ENCODE measurements around the gene SPOCK1. TPM values are rescaled to one million over a fixed set of nuclear protein-coding genes. Genes with fewer than 3 reads are reported as not detected.

The SPOCK1 gene
- total and polyA plus RNA-seq, 2 experiments from 2014 or later = 8.2 to 10.5 TPM

DNA sequence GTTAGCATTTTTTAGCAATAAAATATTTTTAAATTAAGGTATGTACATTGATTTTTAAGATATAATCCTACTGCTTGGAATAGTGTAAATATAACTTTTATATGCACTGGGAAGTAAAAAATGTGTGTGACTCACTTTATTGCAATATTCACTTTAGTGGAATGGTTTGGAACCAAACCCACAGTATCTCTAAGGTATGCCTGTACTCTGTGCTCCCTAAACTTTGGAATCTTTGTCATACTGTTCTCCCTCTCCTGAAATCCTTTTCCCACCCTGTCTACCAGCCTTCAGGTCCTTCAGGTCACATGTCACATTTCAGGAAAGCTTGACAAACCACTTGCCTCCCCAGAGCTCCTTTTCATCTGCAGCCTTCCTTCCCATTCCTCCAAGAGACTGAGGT lies 308.7 kb downstream of the SPOCK1 start:
- Histone ChIP-seq H4K20me1 (replicated peaks; ENCODE audit: insufficient read depth) (no peaks in the 10 kb centered on the region), H3K27me3 (ENCODE audit: insufficient read depth) (no peaks in the 10 kb centered on the region), H3K36me3 (ENCODE audit: insufficient read depth) (no peaks in the 10 kb centered on the region), H3K4me3 (no peak overlapping the region), H2AFZ (no peak overlapping the region), H3K27ac (ENCODE audit: low read depth) (no peak overlapping the region), H3K9me2 (ENCODE audit: insufficient read depth) (peaks cover 7% of the 10 kb centered on the region), H3F3A (replicated peaks; ENCODE audit: low read depth) (no peaks in the 10 kb centered on the region), H3K79me2 (replicated peaks; ENCODE audit: insufficient read depth) (no peaks in the 10 kb centered on the region), H3K4me2 (no peak overlapping the region), H3K4me1 (ENCODE audit: insufficient read depth) (no peaks in the 10 kb centered on the region)
- Mint-ChIP-seq H3K4me1 (no peaks in the 10 kb centered on the region; the same call in 2 of the 3 replicates), H3K36me3 (ENCODE audit: low read depth) (no peaks in the 10 kb centered on the region), H3K4me3 (no peak overlapping the region), H3K27me3 (ENCODE audit: insufficient read depth, low read depth, poor library complexity) (no peaks in the 10 kb centered on the region), H3K27ac (no peak overlapping the region), H3K9me3 (no peaks in the 10 kb centered on the region)
- TF ChIP-seq JUNB (IDR thresholded peaks at IDR 0.05; ENCODE audit: unreplicated experiment) (no peak), STAT1 (IDR thresholded peaks at IDR 0.05; ENCODE audit: unreplicated experiment) (no peak), POLR2AphosphoS5 (IDR thresholded peaks at IDR 0.05; ENCODE audit: low read depth) (no peak), ZNF331 (CRISPR knock-in tag; IDR thresholded peaks at IDR 0.05; ENCODE audit: low read depth) (no peak), CREB1 (CRISPR knock-in tag; IDR thresholded peaks at IDR 0.05; ENCODE audit: low read depth) (no peak), ZNF114 (CRISPR knock-in tag; IDR thresholded peaks at IDR 0.05) (no peak), EZH2 (IDR thresholded peaks at IDR 0.05; ENCODE audit: low read depth, unreplicated experiment) (no peak)
- TF ChIP-seq, protein P1, sequence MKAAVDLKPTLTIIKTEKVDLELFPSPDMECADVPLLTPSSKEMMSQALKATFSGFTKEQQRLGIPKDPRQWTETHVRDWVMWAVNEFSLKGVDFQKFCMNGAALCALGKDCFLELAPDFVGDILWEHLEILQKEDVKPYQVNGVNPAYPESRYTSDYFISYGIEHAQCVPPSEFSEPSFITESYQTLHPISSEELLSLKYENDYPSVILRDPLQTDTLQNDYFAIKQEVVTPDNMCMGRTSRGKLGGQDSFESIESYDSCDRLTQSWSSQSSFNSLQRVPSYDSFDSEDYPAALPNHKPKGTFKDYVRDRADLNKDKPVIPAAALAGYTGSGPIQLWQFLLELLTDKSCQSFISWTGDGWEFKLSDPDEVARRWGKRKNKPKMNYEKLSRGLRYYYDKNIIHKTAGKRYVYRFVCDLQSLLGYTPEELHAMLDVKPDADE (IDR thresholded peaks at IDR 0.05) = no peak
- TF ChIP-seq, protein P2, sequence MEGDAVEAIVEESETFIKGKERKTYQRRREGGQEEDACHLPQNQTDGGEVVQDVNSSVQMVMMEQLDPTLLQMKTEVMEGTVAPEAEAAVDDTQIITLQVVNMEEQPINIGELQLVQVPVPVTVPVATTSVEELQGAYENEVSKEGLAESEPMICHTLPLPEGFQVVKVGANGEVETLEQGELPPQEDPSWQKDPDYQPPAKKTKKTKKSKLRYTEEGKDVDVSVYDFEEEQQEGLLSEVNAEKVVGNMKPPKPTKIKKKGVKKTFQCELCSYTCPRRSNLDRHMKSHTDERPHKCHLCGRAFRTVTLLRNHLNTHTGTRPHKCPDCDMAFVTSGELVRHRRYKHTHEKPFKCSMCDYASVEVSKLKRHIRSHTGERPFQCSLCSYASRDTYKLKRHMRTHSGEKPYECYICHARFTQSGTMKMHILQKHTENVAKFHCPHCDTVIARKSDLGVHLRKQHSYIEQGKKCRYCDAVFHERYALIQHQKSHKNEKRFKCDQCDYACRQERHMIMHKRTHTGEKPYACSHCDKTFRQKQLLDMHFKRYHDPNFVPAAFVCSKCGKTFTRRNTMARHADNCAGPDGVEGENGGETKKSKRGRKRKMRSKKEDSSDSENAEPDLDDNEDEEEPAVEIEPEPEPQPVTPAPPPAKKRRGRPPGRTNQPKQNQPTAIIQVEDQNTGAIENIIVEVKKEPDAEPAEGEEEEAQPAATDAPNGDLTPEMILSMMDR (conservative IDR thresholded peaks at IDR 0.05; ENCODE audit: low read depth in 2 of 2) = no peak
- TF ChIP-seq, protein P3, sequence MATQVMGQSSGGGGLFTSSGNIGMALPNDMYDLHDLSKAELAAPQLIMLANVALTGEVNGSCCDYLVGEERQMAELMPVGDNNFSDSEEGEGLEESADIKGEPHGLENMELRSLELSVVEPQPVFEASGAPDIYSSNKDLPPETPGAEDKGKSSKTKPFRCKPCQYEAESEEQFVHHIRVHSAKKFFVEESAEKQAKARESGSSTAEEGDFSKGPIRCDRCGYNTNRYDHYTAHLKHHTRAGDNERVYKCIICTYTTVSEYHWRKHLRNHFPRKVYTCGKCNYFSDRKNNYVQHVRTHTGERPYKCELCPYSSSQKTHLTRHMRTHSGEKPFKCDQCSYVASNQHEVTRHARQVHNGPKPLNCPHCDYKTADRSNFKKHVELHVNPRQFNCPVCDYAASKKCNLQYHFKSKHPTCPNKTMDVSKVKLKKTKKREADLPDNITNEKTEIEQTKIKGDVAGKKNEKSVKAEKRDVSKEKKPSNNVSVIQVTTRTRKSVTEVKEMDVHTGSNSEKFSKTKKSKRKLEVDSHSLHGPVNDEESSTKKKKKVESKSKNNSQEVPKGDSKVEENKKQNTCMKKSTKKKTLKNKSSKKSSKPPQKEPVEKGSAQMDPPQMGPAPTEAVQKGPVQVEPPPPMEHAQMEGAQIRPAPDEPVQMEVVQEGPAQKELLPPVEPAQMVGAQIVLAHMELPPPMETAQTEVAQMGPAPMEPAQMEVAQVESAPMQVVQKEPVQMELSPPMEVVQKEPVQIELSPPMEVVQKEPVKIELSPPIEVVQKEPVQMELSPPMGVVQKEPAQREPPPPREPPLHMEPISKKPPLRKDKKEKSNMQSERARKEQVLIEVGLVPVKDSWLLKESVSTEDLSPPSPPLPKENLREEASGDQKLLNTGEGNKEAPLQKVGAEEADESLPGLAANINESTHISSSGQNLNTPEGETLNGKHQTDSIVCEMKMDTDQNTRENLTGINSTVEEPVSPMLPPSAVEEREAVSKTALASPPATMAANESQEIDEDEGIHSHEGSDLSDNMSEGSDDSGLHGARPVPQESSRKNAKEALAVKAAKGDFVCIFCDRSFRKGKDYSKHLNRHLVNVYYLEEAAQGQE (IDR thresholded peaks at IDR 0.05; ENCODE audit: unreplicated experiment) = no peak
- ATAC-seq (no peak), DNase-seq (ENCODE audit: low spot score) (no peak)

DNA sequence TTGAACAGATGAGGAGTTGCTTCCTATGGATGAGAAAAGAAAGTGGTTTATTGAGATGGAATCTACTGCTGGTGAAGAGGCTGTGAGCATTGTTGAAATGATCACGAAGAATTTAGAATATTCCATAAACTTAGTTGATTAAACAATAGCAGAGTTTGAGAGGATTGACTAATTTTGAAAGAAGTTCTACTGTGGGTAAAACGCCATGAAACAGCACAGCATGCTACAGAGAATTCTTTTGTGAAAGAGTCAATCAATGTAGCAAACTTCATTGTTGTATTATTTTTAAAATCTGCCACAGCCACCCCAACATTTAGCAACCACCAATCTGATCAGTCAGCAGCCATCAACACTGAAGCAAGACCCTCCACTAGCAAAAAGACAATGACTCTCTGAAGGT lies 309.1 kb downstream of the SPOCK1 start:
- Mint-ChIP-seq H3K4me1 (no peaks in the 10 kb centered on the region; the same call in 2 of the 3 replicates), H3K9me3 (no peaks in the 10 kb centered on the region), H3K4me3 (no peak overlapping the region), H3K27me3 (ENCODE audit: insufficient read depth, low read depth, poor library complexity) (no peaks in the 10 kb centered on the region), H3K36me3 (ENCODE audit: low read depth) (no peaks in the 10 kb centered on the region), H3K27ac (no peak overlapping the region)
- Histone ChIP-seq H4K20me1 (replicated peaks; ENCODE audit: insufficient read depth) (no peaks in the 10 kb centered on the region), H3K79me2 (replicated peaks; ENCODE audit: insufficient read depth) (no peaks in the 10 kb centered on the region), H3K27ac (ENCODE audit: low read depth) (no peak overlapping the region), H3K4me3 (no peak overlapping the region), H2AFZ (no peak overlapping the region), H3K9me2 (ENCODE audit: insufficient read depth) (peaks cover 7% of the 10 kb centered on the region), H3K4me2 (no peak overlapping the region), H3K4me1 (ENCODE audit: insufficient read depth) (no peaks in the 10 kb centered on the region), H3F3A (replicated peaks; ENCODE audit: low read depth) (no peaks in the 10 kb centered on the region), H3K27me3 (ENCODE audit: insufficient read depth) (no peaks in the 10 kb centered on the region), H3K36me3 (ENCODE audit: insufficient read depth) (no peaks in the 10 kb centered on the region)
- no peak for DNase-seq (ENCODE audit: low spot score)
- ATAC-seq = no peak
- TF ChIP-seq, protein P3 (IDR thresholded peaks at IDR 0.05; ENCODE audit: unreplicated experiment) = no peak
- no peak for TF ChIP-seq ZNF331 (CRISPR knock-in tag; IDR thresholded peaks at IDR 0.05; ENCODE audit: low read depth)

All from GM23338 (cell line).